Rectal smooth muscle tissue (tissue), 1 donor: ENCODE data around the gene FAM107B.

ENCODE experiments used
- H3K27ac ChIP-seq: one replicate; pipeline ENCODE4 v1.7.0; 2013; ENCODE audit warnings: low read depth, low read length, inconsistent platforms
- H3K27me3 ChIP-seq: one replicate; pipeline ENCODE4 v1.7.0; 2013; ENCODE audit warnings: low read length; ENCODE audit not compliant: control insufficient read depth, insufficient read depth
- H3K36me3 ChIP-seq: one replicate; pipeline ENCODE4 v1.7.0; 2013; ENCODE audit warnings: low read length; ENCODE audit not compliant: control insufficient read depth, insufficient read depth
- H3K4me1 ChIP-seq: one replicate; pipeline ENCODE4 v1.7.0; 2013; ENCODE audit warnings: low read length; ENCODE audit not compliant: control insufficient read depth, insufficient read depth
- H3K4me3 ChIP-seq: one replicate; pipeline ENCODE4 v1.7.0; 2013; ENCODE audit warnings: low read length
- H3K9ac ChIP-seq: one replicate; pipeline ENCODE4 v1.7.0; 2013; ENCODE audit warnings: low read length

FAM107B gene

DNA sequence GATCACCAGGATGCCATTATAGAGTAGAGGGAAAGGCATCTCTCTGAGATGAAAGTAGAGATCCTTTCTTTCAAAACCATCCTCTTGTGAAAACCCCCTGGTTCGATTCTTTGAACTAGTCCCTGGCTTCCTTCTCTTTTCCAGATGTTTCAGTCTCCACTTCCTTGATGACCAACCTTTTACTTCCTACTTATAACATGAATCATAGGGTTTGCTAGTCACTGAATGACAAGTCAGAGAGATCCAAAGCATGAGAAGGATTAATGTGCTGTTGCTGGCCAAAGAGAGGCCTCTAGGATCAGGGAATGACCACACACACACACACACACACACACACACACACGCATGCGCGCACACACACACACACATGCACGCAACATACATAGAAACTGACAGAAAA, 282.9 kb downstream of the FAM107B start:
- no peak overlapping the region for H3K4me3 ChIP-seq

DNA sequence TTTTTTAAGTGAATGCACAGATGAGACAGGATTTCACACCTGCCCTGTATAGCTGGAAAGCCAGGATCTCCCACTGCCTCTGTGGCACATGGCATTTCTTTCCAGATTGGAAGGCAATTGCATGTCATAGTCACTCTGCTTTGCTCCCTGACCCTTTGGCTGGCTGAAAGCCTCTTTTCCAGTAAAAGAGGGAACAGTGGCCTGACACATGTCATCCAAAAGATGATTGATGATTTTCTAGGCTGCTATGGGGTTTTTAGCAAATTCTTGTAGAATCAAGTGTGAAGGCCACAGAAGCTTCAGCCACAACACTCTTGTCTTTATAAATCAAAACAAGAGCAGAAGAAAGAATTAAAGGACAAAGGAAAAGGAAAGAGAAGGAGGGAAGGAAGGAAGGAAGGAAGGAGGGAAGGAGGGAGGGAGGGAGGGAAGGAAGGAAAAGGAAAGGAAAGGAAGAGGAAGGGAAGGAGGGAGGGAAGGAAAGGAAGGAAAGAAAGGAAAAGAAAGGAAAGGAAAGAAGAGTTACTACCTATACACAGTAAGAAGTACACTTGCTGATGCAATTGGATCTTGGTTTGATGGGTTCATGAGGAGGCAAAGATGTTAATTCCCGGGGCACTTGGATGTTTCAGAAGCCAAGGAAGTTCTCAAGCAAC, 285.0 kb downstream of the FAM107B start:
- H3K4me1 ChIP-seq, result peaks cover 2% of the 10 kb centered on the region
- H3K9ac ChIP-seq, result no peak overlapping the region
- H3K27ac ChIP-seq, result no peak overlapping the region
- H3K4me3 ChIP-seq, result no peak overlapping the region
- no peaks in the 10 kb centered on the region for H3K27me3 ChIP-seq
- no peaks in the 10 kb centered on the region for H3K36me3 ChIP-seq

More for the DNA sequence above, 282.9 kb downstream of the FAM107B start:
- Histone ChIP-seq H3K27ac (no peak overlapping the region), H3K9ac (no peak overlapping the region), H3K27me3 (no peaks in the 10 kb centered on the region), H3K36me3 (no peaks in the 10 kb centered on the region), H3K4me1 (peaks cover 2% of the 10 kb centered on the region)

DNA sequence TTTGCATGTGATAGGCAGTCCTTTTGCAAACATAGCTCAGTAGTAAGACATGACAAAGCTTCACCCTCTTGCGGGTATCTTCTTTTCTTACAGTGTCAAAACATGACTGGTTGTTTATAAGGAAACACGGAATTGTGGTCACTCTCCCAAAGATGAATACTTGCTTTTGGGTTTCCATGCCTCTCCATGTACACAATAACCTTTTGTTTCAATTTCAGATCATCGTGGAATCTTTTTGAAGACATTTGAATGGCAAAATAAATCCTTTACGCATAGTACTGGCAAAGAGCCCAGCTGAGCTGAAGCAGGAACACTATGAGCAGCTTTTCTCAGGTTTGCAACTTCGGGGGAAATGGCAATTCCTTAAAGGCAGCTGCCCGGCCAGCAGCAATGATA, 287.2 kb downstream of the FAM107B start:
- Histone ChIP-seq H3K27ac (no peak overlapping the region), H3K4me1 (peaks cover 2% of the 10 kb centered on the region), H3K4me3 (no peak overlapping the region), H3K27me3 (no peaks in the 10 kb centered on the region), H3K36me3 (no peaks in the 10 kb centered on the region), H3K9ac (no peak overlapping the region)

DNA sequence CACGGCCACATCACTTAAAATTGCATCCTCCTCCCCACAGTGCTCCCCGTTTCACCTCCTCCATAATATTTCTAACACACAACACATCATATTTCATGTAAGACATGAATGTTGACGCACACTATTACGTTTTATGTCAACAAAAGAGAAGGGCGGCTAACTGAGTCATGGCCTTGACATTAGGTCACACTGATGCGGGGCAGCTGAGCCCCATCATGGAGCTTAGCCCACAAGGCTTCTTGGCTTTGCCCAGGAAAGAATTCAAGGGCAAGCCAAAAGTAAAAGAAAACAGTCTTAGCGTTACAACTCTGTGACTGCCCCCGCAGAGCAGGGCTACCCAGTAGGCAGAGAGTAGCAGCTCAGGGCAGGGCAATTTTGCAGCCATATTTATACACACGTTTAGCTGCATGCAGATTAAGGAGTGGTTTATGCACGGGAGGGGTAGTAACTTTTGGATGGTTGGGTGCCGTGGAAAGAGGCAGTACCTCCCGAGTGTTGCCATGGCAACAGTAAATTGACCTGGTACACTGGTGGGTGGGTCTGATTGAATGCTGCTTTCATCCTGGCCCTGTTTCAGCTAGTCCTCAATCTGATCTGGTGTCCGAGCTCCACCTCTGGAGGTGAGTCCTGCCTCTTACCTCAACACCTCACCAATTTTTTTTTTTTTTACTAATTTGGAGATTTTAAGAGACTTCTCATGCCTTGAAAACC, 287.8 kb downstream of the FAM107B start:
- Histone ChIP-seq H3K27ac (no peak overlapping the region), H3K4me3 (no peak overlapping the region), H3K9ac (no peak overlapping the region)

GRCh38 chr10:14485986-14486385, 288.7 kb downstream of the FAM107B start:
- H3K36me3 ChIP-seq, result no peaks in the 10 kb centered on the region
- H3K9ac ChIP-seq, result no peak overlapping the region
- H3K4me3 ChIP-seq, result no peak overlapping the region
- no peak overlapping the region for H3K27ac ChIP-seq
- H3K27me3 ChIP-seq, result no peaks in the 10 kb centered on the region
- peaks cover 5% of the 10 kb centered on the region for H3K4me1 ChIP-seq

More for the DNA sequence above, 287.8 kb downstream of the FAM107B start:
- Histone ChIP-seq H3K4me1 (peaks cover 2% of the 10 kb centered on the region), H3K27me3 (no peaks in the 10 kb centered on the region), H3K36me3 (no peaks in the 10 kb centered on the region)

DNA sequence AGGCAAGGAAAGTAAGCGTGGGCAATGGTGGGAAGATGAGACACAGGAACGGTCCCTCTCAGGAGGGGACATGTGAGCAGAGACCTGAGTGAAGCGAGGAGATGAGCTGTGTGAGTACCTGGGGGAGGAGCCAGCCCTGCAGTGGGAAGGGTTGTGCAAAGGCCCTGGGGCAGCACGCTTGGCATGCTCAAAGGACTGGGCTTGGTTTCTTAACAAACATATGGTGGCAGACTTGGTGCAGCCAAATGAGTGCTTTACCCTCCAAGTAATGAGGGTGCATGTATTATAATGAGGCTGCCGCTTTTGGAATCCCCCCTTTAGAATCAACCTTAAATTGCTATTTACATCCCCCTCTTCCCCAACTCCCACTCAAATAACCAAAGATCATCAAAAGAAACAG, 291.3 kb downstream of the FAM107B start:
- Histone ChIP-seq H3K9ac (no peak overlapping the region), H3K4me1 (peaks cover 5% of the 10 kb centered on the region), H3K27me3 (no peaks in the 10 kb centered on the region), H3K36me3 (no peaks in the 10 kb centered on the region), H3K4me3 (no peak overlapping the region), H3K27ac (no peak overlapping the region)

- Histone ChIP-seq H3K27me3 (no peaks in the 10 kb centered on the region), H3K36me3 (no peaks in the 10 kb centered on the region), H3K4me3 (no peak overlapping the region), H3K9ac (no peak overlapping the region), H3K27ac (peak overlapping the region; percentile 40), H3K4me1 (peaks cover 3% of the 10 kb centered on the region)
Observed at GRCh38 chr10:14481752-14482151, 292.9 kb downstream of the FAM107B start.

DNA sequence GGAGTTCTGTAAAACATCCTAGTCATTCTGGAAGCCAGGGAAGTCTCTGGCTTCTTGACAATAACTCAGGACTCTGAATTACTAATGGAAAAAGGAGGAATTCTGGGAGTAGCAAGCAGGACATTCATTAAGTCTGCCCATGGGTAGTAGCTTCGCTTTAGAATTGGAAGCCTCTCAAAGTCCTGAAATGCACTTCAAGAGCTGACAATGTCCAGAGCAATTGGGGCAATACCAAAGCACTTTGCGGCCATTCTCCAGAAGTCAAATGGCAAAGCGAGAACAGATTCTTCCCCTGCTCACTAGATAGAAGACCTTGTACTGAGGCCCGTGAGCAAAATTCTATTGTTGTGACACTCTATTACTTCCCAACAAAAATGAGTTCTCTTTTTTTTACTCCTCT, 293.7 kb downstream of the FAM107B start:
- Histone ChIP-seq H3K36me3 (no peaks in the 10 kb centered on the region), H3K27ac (peak overlapping the region; percentile 40), H3K27me3 (no peaks in the 10 kb centered on the region), H3K4me3 (no peak overlapping the region), H3K9ac (no peak overlapping the region), H3K4me1 (peaks cover 3% of the 10 kb centered on the region)

DNA sequence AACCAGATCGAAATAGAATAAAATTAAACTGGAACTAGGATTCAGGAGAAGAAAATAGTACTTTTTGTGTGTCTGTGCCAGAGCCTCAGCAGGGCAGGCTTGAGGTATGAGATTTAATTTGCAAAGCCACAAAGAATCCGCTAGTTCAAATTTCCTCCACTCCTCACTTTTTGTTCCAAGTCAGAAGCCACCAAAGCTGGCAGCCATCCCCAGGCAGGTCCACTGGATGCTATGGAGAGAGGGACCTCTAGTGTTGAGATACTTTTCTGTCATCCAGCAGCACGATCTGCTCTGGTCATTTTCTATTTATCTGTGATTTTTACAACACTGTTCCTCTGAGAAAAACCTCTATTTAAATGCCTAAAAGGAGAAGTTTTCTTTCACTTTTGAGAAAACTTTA, 296.1 kb downstream of the FAM107B start:
- Histone ChIP-seq H3K36me3 (no peaks in the 10 kb centered on the region), H3K4me3 (no peak overlapping the region), H3K4me1 (peaks cover 3% of the 10 kb centered on the region), H3K9ac (no peak overlapping the region), H3K27ac (no peak overlapping the region), H3K27me3 (no peaks in the 10 kb centered on the region)

- Histone ChIP-seq H3K4me3 (no peak overlapping the region), H3K27ac (no peak overlapping the region), H3K4me1 (peaks cover 3% of the 10 kb centered on the region), H3K9ac (no peak overlapping the region), H3K27me3 (no peaks in the 10 kb centered on the region), H3K36me3 (no peaks in the 10 kb centered on the region)
Observed at GRCh38 chr10:14478201-14478600, 296.5 kb downstream of the FAM107B start.

DNA sequence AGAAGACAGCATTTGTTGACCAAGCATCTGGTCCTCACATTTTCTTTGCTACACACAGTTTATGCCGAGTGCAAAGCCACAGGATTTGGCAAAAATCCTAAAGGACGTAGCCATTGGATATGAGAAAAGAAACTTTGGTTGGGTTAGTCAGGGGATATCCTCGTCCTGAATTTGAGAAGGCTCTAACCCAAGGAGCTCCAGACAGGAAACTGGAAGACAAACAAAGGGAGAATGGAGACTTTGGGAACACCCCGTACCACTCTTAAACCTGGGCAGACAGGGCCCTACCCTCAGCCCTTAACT, 297.3 kb downstream of the FAM107B start:
- no peak overlapping the region for H3K9ac ChIP-seq
- H3K4me1 ChIP-seq, result peaks cover 3% of the 10 kb centered on the region
- no peak overlapping the region for H3K4me3 ChIP-seq
- no peak overlapping the region for H3K27ac ChIP-seq
- no peaks in the 10 kb centered on the region for H3K27me3 ChIP-seq
- no peaks in the 10 kb centered on the region for H3K36me3 ChIP-seq

DNA sequence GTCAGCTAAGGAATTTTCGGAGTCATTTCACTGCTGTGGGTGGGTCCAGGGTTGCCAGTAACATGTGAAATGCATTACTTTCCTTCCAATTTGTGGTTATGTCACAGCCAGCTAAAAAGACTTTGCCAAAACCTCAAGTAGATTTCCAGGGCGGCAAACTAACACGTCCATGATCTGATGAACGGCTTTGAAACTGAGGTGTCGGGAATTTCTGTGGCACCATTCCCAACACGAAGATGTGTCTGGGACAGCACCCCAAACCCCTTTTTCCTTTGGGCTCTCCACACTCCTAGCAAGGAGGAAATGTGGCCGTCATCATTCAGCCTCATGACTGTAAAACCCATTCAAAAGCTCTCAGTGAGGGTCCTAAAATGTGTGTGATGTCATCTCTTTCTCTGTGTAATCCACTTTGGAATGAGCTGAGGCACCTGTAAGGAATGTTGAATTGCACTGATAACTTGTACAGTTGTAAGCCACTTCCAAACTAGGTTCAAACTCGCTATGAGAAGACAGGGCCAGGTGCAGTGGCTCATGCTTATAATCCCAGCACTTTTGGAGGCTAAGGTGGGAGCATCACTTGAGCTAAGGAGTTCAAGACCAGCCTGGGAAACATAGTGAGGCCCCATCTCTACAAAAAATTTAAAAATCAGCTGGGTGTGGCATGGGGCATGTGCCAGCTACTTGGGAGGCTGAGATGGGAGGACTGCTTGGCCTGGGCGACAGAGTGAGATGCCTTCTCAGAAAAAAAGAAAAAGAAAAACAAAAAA, 297.9 kb downstream of the FAM107B start:
- Histone ChIP-seq H3K4me1 (peaks cover 3% of the 10 kb centered on the region), H3K27ac (no peak overlapping the region), H3K9ac (no peak overlapping the region)

More for the DNA sequence above, 297.9 kb downstream of the FAM107B start:
- H3K36me3 ChIP-seq, result no peaks in the 10 kb centered on the region
- no peak overlapping the region for H3K4me3 ChIP-seq
- no peaks in the 10 kb centered on the region for H3K27me3 ChIP-seq
